Suppressor macrophage treated with lipopolysaccharide for 1 hour (primary cell): ENCODE measurements around the gene LRRC32.

Experiments
- DNase-seq, 3 donors: peaks; one replicate each; pipeline ENCODE4 v3.0.0-alpha.2; 2020 to 2022

LRRC32 gene

DNA sequence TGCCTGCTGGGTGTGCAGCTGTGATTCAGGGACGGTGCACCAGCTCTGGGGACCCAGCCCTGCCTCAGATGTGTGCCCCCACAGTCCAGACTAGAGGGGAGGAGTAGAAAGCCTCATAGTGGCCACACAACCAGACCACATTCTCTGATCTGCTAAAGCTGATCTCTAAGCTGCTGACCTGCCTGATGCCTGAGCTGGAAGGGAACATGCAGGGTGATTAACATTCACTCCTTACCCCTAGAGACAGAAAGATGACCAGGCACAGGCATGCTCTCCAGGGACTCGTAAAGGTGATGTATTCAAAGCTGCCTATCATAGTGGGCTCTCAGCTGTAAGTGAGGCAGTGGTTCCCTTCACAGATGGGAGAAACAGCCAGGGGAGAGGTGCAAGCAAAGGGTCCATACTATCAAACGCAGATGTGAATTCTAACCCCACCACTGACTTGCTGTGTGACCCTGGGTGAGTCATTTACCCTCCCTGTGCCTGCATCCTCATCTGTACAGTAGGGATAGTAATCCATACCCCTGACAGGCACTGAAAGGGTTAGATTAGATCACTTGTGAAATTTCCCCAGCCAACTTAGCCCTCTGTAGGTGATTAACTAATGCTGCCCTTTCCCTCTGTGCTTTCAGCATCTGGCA is 29.0 kb upstream of the LRRC32 start:
- DNase-seq, result peak in 2 of 3 donors; percentile 43 to 58

DNA sequence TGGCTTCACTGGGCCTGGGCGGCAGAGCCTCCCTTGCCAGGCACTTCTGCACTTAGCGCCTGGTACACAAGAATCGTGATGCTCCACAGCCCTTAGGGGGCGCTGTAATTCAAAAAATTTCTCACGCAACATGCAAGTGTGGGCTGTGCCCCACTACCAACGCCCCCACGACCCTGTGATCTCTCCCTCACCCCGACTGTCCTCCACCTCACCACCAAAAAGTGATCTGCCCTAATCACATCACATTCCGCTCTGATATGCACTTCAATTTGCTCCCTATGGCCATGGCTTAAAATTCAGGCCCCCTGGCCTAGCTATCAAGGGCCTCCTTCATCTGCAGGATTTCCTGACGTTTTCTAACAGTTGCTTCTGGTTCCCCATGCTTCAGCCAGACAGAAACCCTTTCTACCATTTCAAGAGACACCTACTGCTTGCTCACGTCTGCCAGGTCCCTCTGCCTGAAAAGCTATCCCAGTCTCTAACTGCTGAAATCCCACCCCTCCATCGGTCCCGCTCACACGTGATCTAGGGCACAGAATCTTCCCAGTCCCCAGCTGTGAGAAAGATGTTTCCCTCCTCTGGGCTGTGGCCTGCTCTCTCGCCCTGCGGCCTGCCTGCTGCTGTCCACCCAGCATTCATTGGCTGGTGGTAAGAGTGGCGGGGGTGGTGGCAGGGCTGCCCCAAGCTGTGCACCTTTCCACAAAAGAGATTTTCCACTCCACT is 27.9 kb upstream of the LRRC32 start:
- DNase-seq, result peak in 1 of 3 donors; percentile 41

DNA sequence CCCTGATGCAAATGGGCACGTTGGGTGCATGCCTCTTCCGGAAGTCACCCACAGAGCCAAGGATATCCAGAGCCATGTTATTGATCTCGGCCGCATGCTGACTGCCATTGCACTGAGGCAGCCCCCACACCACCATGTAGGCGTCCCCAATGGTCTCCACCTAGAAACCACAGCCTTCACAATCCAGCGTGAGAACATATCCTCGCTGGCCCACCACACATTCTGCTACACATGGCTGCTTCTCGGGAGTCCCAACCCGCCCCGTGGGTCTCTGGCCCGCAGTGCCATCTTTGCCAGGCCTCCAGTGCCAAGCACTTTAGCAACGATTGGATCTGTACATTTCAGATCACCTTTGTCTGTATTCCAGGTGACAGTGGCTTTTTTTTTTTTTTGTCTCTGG is 26.2 kb upstream of the LRRC32 start:
- no peak for DNase-seq

DNA sequence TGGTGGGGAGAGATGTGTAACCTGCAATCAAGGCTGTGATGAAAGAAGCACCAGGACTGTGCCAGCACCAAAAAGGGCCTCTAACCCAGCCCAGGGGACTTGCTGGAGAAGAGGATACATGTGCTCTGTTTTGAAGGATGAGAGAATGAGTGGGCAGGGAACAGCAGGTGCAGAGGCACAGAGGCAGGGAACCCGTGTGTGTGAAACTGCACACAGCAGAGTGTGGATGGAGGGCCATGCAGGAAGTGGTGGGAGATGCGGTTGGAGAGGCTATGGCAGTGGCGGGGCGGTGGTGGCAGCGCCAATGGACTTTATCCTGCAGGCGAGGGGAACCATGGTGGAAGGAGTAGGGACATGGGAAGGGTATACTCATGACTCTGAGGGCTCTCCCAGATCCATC is 25.2 kb upstream of the LRRC32 start:
- no peak for DNase-seq

DNA sequence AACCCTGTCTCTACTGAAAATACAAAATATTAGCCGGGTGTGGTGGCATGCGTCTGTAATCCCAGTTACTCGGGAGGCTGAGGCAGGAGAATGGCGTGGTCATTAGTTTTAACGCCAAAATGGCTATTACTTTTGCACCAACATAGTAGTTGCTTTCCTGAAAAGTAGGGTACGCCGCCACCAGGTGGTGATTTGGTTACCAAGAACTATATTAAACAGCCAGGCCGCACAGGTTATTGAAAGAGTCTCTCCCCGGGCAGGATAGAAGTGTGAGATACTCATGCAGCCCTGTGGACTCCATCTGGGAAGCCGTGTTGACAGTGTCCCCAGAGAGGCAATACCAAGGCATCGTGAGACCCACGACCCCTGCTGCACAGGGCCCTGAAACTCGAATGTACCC is 24.6 kb upstream of the LRRC32 start:
- no peak for DNase-seq

DNA sequence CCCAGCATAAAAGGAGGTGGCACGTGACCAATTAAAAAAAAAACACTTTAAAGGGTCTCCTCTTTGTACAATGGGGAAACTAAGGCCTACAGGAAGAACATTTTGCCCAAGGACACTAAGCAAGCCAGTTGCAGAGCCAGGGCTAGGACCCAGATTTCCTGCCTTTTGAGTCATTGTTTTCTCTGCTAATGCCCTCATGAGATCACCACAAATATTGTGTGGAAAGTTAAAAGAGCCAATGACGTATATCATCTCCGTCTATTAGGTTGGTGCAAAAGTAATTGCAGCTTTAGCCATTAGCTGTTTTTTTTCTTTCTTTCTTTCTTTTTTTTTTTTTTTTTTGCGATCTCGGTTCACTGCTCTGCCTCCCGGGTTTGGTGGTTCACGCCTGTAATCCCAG is 24.1 kb upstream of the LRRC32 start:
- DNase-seq, result peak in 2 of 3 donors; percentile 56 to 60

DNA sequence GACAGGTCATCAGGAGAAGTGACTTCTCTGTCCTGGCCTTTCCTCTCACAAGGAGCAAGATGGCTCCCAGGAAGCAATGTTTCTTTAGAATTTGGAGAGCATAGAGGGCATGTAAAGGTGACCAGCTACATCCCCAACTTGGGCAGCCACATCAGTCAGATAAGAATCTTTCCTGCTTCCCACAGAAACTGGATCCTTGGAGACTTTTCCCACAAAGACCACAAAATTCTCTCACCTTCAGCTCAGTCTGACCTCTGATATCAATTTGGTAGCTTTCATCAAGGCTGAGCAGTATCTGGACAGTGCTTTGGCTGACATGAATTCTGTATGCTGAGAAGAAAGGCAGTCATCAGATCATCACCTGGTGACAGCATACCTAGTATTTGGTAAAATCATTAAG is 23.3 kb upstream of the LRRC32 start:
- no peak for DNase-seq

DNA sequence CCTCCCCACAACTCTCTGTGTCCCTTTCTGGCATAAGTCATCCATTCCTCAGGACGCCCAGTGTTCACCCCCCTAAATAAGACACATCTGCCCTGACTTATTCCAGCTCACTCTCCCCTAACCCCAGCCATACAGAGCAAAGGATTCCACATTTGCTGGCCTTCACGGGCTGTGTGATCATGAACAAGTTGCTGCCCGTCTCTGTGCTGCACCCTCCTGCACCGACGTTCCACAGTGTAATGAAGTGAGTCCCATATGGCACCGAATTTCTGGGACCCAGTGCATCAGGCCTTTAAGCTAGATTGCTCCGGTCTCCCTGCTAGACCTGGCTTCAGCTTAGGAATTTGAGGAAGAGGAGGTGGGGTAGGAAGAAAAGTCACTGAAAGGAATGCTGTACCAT is 22.4 kb upstream of the LRRC32 start:
- no peak for DNase-seq

DNA sequence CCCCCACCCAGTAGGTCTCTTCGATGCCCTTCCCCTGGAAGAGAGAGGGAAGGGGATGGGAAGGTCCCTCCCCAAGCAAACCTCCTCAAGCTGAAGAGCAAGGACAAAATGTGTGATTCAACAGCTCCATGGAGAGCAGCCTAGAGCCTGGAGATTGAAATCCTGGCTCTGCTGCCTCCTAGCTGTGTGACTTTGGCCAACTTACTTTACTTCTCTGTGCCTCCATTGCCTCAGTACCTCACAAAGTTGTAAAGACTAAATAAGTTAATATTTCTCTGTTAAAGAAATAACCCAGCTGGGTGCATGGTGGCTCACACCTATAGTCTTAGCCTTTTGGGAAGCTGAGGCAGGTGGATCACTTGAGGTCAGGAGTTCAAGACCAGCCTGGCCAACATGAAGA is 21.1 kb upstream of the LRRC32 start:
- DNase-seq, result no peak

DNA sequence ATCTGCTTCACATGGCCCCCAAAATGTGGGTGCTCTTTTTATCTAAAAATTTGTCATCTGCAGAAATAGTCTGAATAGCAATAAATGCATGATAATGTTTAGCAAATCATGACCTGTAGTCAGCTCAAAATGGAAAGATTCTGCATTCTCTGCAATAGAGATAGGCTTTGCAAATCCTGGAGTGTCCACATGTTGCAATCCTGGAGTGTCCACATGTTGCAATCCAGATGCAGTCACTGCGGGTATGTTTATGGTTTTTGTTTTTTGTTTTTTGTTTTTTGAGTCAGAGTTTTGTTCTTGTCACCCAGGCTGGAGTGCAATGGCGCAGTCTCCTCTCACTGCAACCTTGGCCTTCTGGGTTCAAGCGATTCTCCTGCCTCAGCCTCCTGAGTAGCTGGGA is 20.2 kb upstream of the LRRC32 start:
- peak; percentile 91 to 98 (median 97) for DNase-seq

DNA sequence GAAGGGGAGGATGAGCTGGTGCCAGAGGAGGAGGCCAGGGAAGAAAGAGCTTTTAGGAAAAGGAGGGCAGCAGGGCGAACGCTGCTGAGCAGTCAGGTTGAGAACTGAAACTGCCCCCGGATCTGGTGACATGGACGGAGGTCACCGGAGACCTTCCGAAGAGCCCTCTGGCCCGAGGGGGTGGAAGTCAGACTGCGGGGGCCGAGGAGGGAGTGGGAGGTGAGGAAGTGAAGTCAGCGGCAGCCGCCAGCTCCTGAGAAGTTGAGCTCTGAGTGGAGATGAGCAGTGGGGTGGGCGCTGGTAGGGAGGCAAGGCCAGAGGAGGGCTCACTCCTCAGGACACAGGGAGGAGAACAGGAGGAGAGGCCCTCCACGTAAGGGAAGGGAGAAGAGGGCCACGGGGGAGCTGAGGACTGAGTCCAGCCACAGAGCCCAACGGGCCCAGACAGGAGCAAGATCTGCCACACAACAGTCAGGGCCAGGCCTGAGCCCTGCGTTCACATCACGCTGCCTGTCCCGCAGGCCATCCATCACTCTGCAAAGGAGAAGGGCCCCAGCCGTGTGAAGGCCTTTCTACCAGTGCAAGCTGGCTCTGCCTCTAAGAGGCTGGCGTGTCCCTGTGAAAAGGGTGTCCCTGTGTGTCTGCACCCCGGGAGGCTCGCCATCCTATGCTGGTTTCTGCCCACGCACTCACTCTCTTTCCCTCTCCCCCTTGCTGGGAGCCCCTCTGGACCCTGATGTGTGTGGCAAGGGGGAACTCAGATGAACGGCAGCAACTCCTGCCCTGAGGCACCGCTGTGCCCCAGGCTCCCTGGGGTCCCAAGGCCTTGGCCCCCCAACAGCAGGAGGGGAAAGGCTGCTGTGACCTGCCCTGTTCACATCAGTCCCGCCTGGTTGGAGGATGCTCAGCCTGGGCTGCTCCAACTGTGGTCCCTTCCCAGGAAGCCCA is 19.0 kb upstream of the LRRC32 start:
- peak; percentile 87 to 90 (median 88) for DNase-seq

DNA sequence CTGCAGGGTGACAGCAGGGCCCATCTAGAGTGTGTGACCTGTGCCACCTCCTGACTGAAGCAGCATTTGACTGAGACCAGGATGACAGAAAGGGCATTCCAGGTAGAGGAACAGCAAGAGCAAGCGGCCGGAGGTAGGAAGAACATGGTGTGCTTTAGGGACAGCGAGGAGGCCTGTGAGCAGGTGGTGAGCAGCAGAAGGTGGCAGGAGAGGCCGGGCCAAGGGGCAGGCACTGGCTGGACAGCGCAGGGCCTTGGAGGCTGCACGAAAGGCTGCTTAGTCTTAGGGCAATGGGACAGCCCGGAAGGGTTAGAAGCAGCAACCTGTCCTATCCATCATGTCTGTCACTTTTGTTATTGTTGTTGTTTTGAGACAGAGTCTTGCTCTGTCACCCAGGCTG is 17.6 kb upstream of the LRRC32 start:
- no peak for DNase-seq

DNA sequence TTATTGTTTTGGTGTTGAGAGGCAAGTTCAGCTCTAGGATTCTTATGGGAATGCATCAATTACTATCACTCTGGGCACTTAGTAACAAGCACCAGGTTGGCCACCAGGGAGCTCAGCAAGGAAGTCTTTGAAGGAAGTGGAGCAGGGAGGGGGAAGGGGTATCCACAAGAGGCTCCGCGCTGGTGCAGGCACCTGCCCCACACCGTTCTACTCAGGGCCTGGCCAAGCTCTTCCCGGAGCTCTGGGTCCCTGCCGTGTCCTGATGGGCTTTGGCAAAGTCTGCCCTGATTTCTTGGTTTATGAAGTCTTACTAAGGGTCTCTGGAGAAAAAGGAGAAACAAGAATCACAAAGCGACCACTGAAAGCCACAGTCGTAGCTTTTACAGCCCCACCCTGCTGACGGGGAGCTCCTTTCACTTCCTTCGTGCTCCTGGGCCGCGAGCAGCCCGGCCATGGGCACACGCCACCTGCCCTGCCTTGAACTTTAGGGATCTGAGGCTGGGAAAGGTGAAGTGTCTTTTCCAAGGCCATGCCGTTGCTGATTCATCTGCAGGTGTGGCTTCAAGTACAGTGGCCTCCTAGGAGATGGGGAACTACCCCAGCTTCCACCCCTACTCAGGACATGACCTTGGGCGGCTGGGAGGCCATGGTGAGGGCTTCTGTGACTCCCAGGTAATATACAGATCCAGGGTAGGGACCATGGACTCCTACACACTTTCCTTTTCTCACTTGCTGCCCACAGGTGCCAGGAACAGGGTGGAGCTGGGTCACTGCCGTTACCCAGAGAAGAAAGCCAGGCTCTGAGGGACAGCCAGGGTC is 15.9 kb upstream of the LRRC32 start:
- no peak for DNase-seq

DNA sequence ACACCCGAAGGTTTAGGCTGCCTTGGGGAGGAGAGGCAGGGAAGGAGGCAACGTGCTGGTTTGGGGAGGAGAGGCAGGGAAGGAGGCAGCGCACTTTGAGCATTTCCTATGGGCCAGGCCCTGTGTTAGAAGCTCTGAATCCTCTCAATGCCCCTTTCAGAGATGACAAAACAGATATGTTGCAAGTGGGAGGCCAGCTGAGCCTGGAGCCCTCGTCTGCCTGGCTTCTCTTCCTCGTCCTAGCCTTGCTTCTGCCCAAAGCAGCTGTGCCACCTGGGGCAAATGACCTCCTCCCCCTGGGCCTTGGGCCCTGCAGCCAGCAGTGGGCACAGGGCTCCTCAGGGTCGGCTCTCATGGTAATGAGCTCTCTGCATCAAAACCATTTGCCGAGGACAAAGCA is 15.3 kb upstream of the LRRC32 start:
- peak in 1 of 3 donors; percentile 35 for DNase-seq

DNA sequence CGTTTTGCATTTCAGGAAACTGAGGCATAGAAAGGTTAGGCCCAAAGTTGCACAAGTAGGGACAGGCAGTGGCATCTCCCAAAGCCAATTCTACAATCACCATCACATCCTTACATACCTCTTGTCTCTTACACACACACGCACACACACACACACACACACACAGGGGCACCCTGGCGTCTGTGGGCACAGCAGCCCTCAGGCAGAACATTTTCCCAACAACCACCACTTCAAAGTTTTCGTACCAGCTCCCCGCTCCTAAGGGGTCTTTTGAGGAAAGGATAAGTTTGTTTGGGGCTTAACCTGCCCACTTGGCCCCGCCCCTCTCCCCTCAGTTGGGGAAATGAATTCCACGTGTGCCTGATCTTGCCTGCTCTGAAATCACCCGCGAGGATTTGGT is 14.7 kb upstream of the LRRC32 start:
- DNase-seq, result no peak

DNA sequence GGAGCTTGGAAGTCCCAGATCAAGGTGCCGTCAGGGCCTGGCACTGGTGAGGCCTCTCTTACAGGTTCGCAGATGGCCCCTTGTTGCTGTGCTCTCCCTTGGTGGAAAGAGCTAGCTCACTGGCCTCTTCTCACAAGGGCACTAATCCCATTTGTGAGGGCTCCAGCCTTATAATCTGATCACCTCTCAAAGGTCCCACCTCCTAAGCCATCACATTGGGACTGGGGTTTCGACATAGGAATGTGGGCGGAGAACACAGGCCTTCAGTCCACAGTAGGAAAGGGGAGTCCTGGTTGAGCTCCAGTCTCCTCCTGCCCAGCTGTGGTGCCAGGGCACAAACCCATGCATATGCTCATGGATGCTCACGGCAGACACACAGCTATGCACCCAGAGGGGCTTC is 14.0 kb upstream of the LRRC32 start:
- no peak for DNase-seq

DNA sequence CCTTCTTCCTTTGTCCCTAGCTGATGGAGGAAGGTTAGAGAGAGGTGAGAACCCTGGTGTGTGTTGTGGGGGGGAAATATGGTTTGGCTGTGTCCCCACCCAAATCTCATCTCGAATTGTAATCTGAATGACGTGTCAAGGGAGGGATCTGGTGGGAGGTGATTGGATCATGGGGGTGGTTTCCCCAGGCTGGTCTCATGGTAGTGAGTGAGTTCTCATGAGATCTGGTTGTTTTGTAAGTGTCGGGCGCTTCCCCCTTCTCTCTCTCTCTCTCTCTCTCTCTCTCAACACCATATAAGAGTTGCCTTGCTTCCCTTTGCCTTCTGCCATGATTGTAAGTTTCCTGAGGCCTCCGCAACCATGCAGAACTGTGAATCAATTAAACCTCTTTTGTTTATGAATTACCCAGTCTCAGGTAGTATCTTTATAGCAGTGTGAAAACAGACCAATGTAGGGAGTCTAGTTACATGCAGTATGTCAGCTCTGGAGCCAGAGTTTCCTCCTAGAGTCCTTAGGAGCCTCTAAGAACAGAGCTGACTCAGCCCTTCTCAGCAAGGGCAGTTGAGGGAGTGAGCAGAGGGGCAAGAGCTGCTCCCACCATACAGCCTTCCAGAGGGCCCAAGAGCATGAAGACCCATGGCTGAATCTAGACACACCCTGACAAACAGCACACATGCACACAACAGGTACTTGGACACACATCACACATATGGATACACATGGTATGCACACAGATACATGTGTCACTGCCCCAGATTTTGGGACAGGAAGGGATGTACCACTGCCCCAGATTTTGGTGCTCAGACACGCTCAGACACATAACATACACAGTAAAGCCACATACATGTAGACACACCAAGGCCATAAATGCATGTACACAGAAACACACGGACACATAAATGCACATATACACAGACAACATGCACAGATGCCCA is 12.9 kb upstream of the LRRC32 start:
- peak; percentile 54 to 71 (median 63) for DNase-seq

DNA sequence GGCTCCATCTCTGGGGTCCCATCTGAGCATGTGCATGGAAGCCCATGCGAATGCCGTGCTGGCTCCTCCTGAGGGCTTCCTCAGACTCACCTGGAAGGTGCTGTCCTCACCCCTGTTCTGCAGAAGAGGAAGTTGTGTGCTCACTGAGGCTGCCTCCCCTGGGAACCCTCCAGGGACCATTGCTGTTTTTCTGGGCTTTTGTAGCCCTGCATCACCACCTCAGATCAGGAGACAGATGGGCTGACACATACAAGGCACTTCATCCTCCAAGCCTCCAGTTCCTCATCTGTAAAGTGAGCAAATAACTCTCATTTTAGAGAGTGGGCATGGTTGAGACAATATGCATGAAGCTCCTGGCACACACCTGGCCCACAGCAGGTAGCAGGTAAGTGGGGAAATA is 12.1 kb upstream of the LRRC32 start:
- no peak for DNase-seq

DNA sequence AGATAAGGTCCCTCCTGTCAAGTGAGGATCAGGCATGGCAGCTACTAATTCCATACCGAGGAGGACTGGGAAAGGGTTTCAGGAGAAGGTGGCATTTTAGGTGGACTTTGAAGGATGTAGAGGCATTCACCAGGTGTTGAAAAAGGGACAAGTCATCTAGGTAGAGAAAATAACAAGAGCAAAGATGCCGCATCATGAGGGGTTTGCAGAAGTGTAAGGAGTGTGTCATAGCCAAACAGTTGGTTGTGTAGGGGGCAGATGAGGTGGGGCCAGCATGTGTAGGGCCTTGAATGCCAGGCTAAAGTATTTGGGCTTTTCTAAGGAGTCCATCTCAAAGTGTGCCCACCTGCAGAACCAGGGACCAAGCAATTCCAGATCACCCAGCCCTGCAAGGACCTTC is 11.6 kb upstream of the LRRC32 start:
- no peak for DNase-seq

DNA sequence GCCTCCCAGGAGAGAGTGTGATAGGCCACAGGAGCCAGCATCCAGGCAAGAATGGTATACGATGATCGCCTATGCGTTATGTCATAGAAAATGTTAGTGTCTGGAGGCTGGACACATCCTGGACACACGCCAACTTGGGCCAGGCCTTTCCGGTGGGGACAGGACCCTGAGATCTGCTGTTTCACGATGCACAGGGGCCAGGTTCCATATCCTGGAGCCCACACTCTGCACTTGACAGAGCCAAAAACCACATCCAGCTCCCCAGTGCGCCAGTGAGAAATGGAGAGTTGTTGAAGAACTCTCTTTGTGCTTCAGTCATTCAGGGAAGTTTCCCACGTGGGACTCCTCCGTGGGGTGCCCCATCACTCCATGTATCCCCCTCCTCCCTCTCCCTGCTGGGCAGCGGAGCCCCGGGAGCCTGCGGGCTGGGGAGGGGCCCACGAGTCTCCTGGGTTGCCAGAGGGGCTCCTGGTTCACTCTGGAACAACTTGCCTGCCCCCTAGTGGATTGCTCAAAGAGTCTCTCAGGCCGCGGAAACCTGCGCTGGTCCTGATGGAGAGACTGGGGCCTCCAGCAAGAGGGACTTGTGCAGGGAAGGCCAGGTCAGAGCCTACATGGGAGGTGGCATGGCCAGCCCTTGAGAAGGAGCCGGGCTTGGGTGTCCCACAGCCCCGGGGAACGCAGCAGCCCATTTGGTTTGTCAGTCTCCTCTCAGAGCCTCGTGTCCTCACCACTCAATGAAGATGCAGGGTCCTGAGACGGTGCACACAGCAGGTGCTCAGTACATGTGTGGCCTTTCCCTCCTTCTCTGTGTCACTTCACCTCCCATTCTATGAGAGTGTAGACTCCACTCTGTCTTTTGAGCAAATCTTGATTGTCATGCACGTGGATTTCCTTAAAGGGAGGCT is 10.2 kb upstream of the LRRC32 start:
- DNase-seq, result peak; percentile 77 to 88 (median 86)
